ENCODE results near the gene MACROD2.

The MACROD2 gene

DNA sequence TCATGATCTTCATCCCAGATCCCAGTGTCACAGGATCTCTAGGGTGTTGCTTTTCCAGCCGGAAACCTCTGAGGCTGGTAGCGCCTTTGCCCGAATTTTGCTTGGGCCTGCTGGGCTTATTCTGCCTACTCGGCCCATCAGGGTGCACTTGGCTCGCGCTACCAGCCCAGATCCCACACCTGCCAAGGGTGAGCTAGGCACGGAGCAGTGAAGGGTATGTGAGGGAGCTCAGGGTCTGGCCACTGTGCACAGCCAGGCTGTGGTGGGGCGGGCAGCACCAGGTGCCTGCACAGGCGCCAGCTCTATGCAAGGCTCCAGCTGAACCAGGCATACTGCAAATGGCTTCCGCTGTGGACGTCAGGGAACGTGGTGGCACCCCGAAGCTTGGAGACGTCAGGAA lies 1035.5 kb downstream of the MACROD2 start:
- DNase-seq, result no peak

DNA sequence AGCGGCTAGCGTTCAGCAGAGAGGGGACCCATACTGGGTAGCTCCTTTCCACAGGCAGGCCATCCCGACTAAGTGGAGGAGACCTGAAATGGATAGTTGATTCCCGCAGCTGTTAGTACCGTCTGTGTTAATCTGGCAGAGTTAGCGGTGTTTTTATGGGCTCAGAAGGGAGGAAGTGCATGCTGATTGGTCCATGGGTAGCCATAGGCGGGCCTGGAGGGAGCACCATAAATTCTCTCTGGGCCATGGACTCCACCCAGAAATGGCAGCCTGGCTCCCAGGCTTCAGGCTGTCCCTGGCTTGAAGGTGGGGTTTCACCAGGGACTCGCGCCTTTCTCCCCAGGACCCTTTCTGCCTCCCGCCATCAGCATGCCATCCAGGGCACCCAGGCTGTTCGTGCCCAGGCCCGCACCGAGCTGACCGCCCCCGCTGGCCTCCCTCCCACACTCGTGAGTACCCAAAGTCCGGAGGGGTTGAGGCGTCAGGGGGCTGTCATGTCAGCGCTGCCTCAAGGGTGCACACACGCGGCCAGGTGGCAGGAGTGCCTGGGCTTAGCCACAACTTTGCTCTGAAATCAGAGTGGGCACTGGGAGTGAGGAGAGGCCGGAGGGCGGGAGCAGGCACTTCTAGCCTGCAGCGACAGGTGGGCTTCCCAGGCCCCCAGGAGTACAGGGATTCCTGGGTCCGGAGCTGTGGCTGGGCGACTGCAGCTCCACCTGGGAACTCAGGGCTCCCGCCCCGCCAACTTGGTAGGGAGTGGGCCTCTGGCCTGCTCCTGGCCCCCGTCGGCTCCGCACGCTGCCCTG lies 1036.4 kb downstream of the MACROD2 start:
- no peak for DNase-seq

DNA sequence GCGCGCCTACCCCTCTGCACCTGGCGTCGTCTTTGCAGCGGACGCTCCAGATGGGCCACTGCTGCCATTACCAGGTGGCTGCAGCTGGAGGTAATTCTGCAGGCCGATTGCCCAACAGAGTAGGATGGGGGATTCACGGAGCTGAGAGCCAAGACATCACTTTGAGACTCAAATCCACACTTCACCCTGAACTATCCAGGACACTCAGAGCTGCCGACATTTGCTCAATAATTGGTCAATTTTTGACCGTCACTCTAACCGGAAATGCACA lies 1037.0 kb downstream of the MACROD2 start:
- no peak for DNase-seq

- no peak for DNase-seq
Observed at GRCh38 chr20:15033269-15033668, 1038.0 kb downstream of the MACROD2 start.

GRCh38 chr20:15033891-15034290 lies 1038.6 kb downstream of the MACROD2 start:
- no peak for DNase-seq

DNA sequence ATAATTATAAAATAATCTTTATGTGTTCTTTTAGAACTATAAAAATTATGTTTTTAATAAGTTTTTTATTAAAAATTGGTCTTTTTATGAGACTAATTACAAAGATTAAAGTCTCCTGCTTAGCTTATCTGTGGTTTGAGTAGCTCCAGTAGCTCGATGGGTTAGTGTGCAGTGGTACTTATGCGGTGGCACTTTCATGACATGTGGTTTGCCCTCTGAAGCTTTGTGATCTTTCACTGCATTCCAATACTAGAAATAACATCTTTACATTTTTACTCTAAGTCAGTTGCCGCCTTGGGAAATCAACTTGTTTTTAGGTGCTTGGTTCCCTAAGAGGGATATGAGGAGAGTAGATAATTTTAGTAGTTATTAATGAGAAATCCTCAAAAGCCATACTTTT lies 1041.6 kb downstream of the MACROD2 start:
- no peak for DNase-seq

DNA sequence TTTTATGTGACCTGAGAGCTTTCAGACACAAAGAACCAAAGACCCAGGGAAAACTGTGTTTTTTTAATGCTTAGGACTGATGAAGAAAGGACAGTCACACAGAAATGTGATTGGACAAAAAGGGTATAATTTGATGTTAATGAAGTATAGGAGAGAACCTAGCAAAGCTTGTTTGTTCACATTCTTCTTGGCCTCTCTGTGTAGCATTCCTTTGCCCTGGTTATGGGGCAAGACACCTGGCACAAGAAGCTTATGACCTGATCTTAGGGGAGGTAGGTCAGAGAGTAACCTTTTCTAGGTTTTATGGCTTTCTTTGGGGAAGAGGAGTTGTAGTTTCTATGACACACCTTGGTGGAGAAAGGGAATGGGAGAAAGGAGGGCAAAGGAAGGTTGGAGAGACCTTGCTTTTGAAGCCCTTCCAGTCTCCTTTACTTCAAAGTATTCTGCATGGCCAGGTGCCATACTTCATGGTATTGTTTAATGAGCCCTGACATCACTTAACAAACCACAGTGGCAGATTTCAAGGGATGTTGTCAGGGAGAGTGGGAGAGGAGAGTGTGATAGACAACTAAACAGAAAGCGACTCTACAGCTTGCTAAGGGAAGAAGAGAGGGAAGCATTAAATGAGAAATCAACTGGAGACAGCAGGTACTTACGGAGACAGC lies 1043.9 kb downstream of the MACROD2 start:
- no peak for DNase-seq

GRCh38 chr20:15042723-15043122 lies 1047.4 kb downstream of the MACROD2 start:
- DNase-seq, result no peak

- no peak for DNase-seq
Observed at GRCh38 chr20:15045246-15045645, 1049.9 kb downstream of the MACROD2 start.

GRCh38 chr20:15047042-15047441 lies 1051.7 kb downstream of the MACROD2 start:
- DNase-seq, result no peak

GRCh38 chr20:15047601-15048000 lies 1052.3 kb downstream of the MACROD2 start:
- DNase-seq, result no peak

GRCh38 chr20:15056246-15056645 lies 1060.9 kb downstream of the MACROD2 start:
- DNase-seq, result no peak

GRCh38 chr20:15058841-15059240 lies 1063.5 kb downstream of the MACROD2 start:
- no peak for DNase-seq

DNA sequence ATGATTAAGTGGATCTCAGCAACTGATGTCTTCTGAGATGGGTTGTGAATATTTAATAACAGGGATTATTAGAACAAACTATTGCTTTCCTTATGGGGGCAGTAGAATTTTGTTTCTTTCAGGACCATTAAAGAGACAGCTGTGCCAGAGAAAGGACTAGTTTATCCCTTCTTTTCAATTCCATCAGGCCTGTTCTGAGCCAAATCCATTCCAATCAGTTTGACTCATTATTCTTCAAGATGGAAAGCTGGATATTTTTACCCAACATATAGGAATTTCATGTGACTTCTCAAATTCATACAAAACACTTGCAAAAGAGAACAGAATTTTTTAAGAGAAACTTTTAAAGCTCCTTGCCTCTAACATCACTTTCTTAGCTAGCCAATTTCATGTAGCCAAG lies 1064.1 kb downstream of the MACROD2 start:
- DNase-seq, result no peak

DNA sequence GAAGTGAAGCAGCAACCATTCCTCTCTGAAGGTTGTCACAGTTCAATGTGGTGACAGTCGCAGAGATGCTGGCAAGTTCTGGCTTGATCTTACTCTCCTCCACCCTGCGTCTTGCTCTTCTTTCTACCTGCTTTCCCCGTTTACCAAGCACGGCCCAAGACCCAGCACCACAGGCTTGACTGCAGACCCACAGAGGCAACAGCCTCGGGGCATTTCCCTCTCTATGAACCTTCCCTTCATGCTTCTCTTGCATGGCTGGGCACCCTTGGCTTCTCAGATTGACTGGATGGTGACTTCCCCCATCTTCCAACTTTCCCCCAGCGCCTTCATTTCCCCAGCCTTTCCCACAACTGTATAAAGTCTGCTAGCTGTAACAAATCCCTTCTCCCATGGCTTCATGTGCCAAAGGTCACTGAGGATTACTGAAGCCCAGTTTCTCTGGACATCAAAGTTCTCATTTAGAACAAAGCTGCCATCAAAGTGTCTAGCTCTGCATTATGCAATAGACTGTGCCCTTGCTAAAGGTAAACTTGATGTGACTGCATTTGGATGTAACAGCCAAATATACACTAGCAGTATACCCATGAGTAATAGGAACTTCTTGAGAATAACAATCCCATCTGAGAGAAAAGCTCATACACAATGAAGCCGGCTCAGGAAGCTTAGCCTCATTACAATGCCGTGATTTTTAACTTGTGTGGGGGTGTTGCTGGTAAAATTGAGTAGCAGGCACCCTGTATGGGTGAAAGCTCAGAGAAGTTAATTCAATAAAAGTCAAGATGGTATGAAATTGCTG lies 1065.1 kb downstream of the MACROD2 start:
- no peak for DNase-seq

- DNase-seq, result no peak
Observed at GRCh38 chr20:15061061-15061430, 1065.7 kb downstream of the MACROD2 start.

DNA sequence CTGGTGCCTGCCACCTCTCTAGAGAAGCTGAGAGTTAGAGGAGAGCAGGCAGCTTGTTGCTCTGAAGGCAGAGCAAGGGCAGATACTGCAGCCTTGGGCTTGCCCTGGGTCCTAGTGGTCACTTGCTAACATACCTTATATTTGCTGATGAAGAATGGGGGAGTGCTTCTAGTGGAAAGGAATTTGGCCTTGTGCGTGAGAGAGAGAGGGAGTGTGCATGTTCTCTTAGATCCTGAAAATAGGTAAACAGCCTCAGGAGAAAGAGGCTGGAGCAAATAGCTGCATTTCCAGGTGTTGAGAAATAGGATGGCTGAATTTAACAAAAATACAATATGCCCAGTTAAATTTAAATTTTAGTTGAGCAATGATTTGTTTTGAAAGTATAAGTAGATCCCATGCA lies 1066.6 kb downstream of the MACROD2 start:
- no peak for DNase-seq

DNA sequence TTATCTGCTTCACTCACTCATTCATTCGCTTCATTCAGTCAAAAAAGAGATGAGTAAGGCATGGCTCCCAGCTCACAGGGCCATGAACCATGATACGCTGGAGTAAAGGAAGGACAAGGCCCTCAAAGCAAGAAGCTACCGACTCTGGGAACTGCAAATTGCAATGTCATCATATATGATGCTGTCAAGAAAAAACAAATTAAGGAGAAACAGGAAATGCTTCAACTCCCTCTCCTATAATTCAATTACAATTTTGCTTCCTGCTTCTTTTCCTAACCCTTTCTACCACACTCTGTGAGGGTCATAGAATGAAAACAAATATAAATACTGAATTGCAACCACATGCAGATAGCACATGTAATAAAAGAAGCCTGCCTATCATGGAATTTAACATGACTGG lies 1067.8 kb downstream of the MACROD2 start:
- DNase-seq, result no peak

DNA sequence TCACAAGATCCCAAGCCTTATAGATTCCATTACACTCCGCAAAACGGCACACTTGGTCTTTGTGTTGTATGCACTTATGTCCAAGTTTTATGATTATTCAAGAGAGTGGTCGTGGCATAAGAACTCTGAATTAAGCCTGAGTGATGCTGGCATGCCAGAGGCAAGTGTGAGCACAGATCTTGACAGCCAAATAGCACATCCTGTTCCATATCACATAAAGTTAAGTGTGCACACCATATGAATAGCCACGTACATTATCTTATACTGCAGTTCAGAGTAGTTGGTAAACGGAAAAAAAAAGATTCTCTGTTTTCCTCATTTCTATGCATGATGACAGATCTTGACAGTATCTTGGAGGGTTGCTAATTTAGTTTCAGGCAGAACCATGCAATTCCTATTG lies 1069.4 kb downstream of the MACROD2 start:
- DNase-seq, result no peak

- no peak for DNase-seq
Observed at GRCh38 chr20:15065794-15066193, 1070.5 kb downstream of the MACROD2 start.

DNA sequence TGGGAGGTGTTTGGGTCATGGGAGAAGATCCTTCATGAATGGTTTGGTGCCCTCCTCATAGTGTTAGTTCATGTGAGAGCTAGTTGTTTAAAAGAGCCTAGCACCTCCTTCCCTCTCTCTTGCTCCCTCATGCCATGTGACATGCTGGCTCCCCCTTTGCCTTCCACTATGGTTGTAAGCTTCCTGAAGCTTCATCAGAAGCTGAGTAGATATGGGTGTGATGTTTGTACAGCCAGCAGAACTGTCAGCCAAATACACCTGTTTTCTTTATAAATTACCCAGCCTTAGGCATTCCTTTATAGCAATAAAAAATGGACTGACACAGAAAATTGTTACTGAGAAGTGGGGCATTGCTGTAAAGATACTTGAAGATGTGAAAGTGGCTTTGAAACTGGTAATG lies 1073.2 kb downstream of the MACROD2 start:
- no peak for DNase-seq

DNA sequence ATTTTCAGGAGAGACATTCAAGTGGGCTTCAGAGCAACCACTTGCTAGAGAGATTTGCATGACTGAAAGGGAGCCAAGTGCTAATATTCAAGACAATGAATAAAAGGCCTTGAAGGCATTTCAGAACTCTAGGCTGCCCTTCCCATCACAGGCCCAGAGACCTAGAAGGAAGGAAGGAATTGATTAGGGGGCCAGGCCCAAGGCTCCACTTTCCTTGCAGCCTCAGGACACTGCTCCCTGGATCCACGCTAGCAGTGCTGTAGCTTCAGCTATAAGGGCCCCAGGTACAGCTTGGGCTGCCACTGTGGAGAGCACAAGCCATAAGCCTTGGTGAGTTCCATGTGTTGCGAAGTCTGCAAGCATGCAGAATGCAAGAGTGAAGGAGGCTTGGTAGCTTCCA lies 1074.0 kb downstream of the MACROD2 start:
- DNase-seq, result no peak

DNA sequence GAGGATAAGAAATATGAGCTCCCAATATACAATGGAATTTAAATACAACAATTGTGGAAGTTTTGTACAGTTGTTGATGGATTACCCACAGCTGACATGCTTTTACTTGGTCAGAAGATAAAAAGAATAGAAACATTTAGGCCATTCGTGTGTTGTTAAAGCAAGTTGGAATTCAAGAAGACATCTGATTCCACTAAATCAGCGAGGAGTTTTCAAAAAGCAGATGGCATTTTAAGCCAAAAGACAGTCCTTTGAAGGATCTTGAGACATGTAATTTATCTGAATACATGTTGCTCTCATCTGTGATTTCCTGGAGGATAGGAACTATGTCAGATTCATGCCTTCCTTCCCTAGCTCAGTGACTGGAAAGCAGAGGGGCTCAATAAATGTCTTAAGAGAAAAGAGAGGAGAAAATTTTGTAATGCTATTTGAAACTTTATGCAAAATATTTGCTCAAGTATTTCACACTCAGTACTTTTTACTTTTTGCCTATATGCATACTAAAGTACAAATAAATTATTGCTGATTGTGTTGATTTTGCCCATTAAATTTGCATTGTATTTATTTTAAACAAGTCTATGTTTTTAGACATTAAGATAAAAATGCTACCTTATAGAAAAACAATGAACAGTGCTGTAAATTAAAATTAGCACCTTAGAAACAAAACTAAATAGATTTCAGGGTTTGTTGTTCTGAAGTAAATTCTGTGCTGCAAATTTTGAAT lies 1075.9 kb downstream of the MACROD2 start:
- DNase-seq, result no peak

Measured in T-helper 1 cell (primary cell).